Brain microvascular endothelial cell (primary cell): Measurements from ENCODE around the gene RAC2.

Source experiments
- DNase-seq: peaks from one replicate; pipeline ENCODE4 v3.0.0-alpha.2; 2020
- H3K27ac ChIP-seq: fragments of 250-450 bp; sonication (Bioruptor Pico); 2 replicates; pipeline ENCODE4 v1.5.1; 2020; ENCODE audit warnings: mild to moderate bottlenecking, moderate library complexity
- H3K27me3 ChIP-seq: fragments of 250-450 bp; sonication (Bioruptor Pico); replicated peaks from 2 replicates; pipeline ENCODE4 v1.5.1; 2020; ENCODE audit warnings: mild to moderate bottlenecking
- H3K36me3 ChIP-seq: fragments of 250-450 bp; sonication (Bioruptor Pico); replicated peaks from 2 replicates; pipeline ENCODE4 v1.5.1; 2020; ENCODE audit warnings: mild to moderate bottlenecking
- H3K4me3 ChIP-seq: 2 replicates; pipeline ENCODE4 v1.5.1; 2011; ENCODE audit warnings: low read depth, mild to moderate bottlenecking, control low read depth, low read length, moderate library complexity
- CTCF ChIP-seq: IDR thresholded peaks from 2 replicates; pipeline ENCODE4 v1.5.1; 2011; ENCODE audit warnings: low read depth, mild to moderate bottlenecking, moderate library complexity, low read length, control low read depth, inconsistent platforms; ENCODE audit errors: missing control alignments
- in situ Hi-C: cut with HindIII; loops from 2 replicates; pipeline ENCODE4 v1.10.0; 2017; ENCODE audit warnings: low sequenced_read_pairs, low pct_ligation_motif_present

RAC2 gene

GRCh38 chr22:37229805-37230672, 14.0 kb downstream of the RAC2 start:
- in situ Hi-C loops = no loop called here
- H3K27me3 ChIP-seq = no peaks in the 10 kb centered on the region
- peak; percentile 43 for DNase-seq
- H3K36me3 ChIP-seq = peaks cover 18% of the 10 kb centered on the region
- peak overlapping the region; percentile 9 for H3K27ac ChIP-seq
- no peak overlapping the region for H3K4me3 ChIP-seq
- no peak for TF ChIP-seq CTCF

- TF ChIP-seq CTCF = no peak
- DNase-seq = peak; percentile 54
- Histone ChIP-seq H3K27ac (peak overlapping the region; percentile 9), H3K27me3 (no peaks in the 10 kb centered on the region), H3K4me3 (no peak overlapping the region), H3K36me3 (peaks cover 23% of the 10 kb centered on the region)
- in situ Hi-C loops = no loop called here
Observed at GRCh38 chr22:37229012-37229804, 14.9 kb downstream of the RAC2 start.

GRCh38 chr22:37228106-37229011, 15.7 kb downstream of the RAC2 start:
- H3K4me3 ChIP-seq = no peak overlapping the region
- TF ChIP-seq CTCF = no peak
- in situ Hi-C loops = no loop called here
- peak overlapping the region; percentile 9 for H3K27ac ChIP-seq
- no peak for DNase-seq
- H3K36me3 ChIP-seq = peaks cover 24% of the 10 kb centered on the region
- H3K27me3 ChIP-seq = no peaks in the 10 kb centered on the region

- no peak for DNase-seq
- H3K27ac ChIP-seq = no peak overlapping the region
- H3K27me3 ChIP-seq = no peaks in the 10 kb centered on the region
- peaks cover 24% of the 10 kb centered on the region for H3K36me3 ChIP-seq
- in situ Hi-C loops = no loop called here
- H3K4me3 ChIP-seq = no peak overlapping the region
- TF ChIP-seq CTCF = no peak
Observed at GRCh38 chr22:37226514-37226913, 17.6 kb downstream of the RAC2 start.

GRCh38 chr22:37226087-37226486, 18.0 kb downstream of the RAC2 start:
- TF ChIP-seq CTCF = no peak
- no peak overlapping the region for H3K4me3 ChIP-seq
- no peak for DNase-seq
- H3K27ac ChIP-seq = no peak overlapping the region
- in situ Hi-C loops = no loop called here
- H3K27me3 ChIP-seq = no peaks in the 10 kb centered on the region
- H3K36me3 ChIP-seq = peaks cover 22% of the 10 kb centered on the region
